Kasumi-1 (cell line): ENCODE measurements around the gene MLEC.
A peak's percentile ranks its signal among the peaks of the same experiment; 100 is the strongest.
"Not testable (repeated sequence)": the region's sequence is repeated elsewhere in the genome, so short reads cannot be mapped to it uniquely, and the experiment has no call there.

Experiments used
- DNase-seq, 2 experiments: peaks; one replicate each; lab custom pipeline; 2025; lab: John Stamatoyannopoulos, UW

The MLEC gene

GRCh38 chr12:120720987-120721801 lies 34.2 kb downstream of the MLEC start:
- DNase-seq, result no peak

DNA sequence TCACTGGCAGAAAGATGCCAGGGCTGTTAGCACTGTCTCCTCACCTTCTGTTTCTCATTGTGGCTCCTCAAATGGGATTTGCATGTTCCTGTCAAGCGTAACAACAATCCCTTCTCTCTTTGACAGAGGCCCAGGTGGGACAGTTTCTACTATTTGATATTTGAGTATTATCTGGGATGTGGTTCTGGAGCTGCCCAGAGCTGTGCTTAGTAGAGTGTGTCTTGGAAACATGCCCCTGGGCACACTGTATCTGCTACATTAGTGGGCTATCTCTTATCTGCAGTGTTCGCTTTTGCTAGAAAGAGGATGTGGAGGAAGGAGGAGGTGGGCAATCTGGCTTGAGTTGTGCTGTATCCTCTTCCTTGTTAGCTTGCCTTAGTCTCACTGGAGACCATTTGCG lies 34.9 kb downstream of the MLEC start:
- no peak for DNase-seq

DNA sequence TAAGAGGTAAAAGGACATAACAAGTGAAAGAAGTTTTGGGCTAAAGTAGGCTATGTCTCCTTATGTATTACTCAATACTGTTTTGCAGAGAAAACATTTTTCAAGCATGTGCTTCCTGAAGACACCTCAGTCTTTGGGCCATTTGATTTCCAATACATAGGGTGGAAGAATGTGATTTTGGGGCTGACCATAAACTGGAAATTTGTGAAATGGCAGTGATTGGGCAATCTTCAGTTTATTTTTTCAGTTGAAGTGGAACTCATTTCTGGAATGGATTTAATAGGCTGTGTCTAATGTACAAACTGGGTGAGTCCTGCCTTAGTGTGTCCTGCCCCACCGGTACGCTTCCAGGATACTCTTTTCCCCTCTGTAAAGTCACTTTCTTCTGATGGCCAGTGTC lies 35.8 kb downstream of the MLEC start:
- no peak for DNase-seq

GRCh38 chr12:120724720-120725119 lies 37.8 kb downstream of the MLEC start:
- DNase-seq, result no peak

DNA sequence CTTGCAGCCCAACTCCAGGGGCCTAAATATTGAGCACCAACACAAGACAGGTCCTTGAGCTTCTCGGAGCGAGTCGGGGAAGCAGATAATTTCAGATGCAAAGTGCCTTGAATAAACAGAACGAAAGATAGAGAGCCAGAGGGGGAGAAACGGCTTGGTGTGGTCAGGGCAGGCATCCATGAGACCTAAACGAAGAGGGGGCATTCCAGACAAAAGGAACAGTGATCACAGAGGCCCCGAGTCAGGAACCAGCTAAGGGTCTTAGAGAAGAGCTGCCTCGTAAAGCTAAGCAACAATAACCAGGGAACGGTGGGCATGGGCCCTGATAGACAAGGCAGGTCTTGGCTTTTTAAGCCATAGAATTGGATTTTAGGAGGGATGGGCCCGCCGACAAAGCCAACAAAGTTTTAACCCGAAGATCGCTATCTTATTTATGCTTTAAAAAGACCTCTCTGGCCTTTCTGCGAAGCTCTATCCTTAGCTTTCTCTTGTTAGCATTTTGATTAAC lies 38.3 kb downstream of the MLEC start:
- no peak for DNase-seq

GRCh38 chr12:120725659-120726509 lies 38.9 kb downstream of the MLEC start, which contains the start of gene ACADS:
Gene ACADS, plus strand, starts transcription at chr12:120725826. Its CDS starts 60 bp downstream, at chr12:120725886.
- DNase-seq, result peak; percentile 71 to 73

DNA sequence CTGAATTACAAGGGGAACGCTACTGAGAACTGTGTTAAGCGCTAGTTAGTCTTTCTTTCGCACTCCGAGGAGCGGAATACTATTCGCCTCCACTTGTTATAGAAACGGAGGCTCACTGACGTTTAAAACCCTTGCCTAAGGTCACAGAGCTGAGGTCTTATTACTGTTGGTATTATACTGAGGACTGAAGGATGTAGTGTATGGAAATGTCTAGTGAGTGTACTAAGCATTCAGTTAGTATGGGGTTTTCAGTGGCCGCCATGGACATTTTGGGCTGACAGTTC lies 39.5 kb downstream of the MLEC start:
- DNase-seq, result no peak

GRCh38 chr12:120726961-120727360 lies 40.0 kb downstream of the MLEC start:
- no peak for DNase-seq

DNA sequence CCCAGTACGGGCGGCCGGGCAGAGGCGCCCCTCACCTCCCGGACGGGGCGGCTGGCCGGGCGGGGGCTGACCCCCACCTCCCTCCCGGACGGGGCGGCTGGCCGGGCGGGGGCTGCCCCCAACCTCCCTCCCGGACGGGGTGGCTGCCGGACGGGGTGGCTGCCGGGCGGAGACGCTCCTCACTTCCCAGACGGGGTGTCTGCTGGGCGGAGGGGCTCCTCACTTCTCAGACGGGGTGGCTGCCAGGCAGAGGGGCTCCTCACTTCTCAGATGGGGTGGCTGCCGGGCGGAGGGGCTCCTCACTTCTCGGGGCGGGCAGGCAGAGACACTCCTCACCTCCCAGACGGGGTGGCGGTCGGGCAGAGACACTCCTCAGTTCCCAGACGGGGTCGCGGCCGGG lies 45.2 kb downstream of the MLEC start:
- DNase-seq, result not testable (repeated sequence)

- DNase-seq, result no peak
These were observed 46.6 kb downstream of the MLEC start for GRCh38 chr12:120733574-120733973.

GRCh38 chr12:120734210-120734609 lies 47.3 kb downstream of the MLEC start:
- DNase-seq, result no peak

DNA sequence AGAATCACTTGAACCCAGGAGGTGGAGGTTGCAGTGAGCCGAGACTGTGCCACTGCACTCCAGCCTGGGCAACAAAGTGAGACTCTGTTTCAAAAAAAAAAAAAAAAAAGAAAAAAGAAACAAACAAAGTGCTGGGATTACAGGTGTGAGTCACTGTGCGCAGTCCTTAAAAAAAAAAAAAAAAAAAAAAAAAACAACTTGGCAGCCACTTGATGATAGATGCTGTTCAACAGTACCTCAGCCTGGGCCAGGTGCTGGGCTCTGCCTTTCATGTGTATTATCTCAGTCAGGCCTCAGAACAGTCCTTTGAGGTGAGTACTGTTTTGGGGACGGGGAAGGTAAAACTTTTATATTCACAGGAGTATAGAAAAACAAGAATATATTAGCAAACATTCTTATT lies 48.2 kb downstream of the MLEC start:
- no peak for DNase-seq

DNA sequence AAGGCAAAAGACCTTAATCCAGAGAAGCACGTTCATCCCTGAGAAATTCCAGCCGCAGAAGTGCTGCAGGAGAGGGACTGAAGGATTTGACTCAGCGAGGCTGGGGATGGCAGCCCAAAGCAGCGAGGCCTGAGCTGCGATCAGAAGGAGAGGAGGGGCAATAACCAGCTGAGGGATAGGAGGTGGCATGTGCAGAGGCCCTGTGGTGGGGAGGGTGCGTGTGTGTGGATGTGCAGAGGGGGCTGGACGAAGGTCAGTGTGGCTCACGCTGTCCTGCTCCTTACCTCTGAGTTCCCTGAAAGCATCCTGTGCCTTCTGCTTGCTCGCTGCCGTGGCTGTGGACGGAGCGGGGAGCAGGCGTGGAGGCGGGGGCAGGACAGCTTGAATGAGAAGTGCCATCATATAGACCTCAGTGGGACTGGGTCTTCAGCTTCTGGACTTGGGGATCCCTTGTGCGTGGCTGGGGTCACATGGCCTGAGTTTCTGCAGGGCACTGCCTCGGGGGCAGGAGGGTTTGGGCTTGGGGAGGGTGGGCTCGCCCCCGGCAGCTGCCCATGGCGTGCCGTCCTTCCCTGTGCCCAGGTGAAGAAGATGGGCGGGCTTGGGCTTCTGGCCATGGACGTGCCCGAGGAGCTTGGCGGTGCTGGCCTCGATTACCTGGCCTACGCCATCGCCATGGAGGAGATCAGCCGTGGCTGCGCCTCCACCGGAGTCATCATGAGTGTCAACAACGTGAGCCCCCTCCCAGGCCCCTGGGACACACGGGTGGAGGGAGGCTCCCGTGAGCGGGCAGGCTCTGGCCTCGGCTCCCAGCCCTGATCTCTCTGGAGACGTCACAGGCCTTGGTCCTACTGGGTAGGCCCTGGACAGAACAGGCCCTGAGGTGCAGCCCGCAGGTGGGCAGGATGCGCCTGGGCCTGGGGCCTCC lies 49.7 kb downstream of the MLEC start:
- DNase-seq, result no peak

GRCh38 chr12:120737557-120738251 lies 50.8 kb downstream of the MLEC start:
- no peak for DNase-seq

GRCh38 chr12:120738252-120739030 lies 51.5 kb downstream of the MLEC start:
- no peak for DNase-seq

GRCh38 chr12:120739031-120739762 lies 52.2 kb downstream of the MLEC start:
- DNase-seq, result no peak

DNA sequence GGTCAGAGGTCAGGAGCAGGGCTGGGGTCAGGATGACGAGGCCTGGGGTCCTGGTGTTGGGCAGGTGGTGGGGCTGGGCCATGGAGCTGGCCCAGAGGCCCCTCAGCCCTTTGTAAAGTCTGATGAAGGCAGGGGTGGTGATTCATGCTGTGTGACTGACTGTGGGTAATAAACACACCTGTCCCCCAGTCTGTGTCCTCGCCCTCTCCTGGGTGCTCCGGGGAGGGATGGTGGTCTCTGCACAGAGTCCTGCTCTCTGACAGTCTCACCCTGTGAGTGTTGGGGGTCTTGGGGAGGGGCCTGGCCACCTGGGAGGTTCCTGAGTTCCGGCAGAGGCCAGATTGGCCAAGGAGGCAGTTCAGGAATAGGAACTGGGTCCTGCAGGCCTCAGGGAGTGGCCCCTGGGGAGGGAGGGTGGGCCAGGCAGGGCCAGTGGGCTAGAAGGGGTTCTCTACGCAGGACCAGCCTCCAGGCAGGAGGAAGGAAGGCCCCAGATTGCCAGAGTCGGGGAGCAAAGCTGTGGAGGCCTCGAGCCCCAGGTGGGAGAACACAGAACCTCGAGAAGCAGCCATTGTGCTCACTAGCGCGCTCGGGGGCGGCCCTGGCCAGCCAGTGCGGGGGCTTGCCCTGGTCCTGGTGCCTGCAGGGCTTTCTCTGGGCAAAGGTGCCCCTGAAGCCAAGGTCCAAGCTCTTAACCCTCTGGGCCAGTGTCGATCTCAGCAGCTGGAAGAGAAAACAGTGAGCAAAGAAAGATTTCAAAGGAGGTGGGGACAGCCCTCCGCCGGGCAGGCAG lies 53.1 kb downstream of the MLEC start:
- DNase-seq, result no peak

- DNase-seq, result no peak
These were observed 53.9 kb downstream of the MLEC start for GRCh38 chr12:120740871-120741270.
